ENCODE data around the gene VPS4A. TPM values are rescaled to one million over a fixed set of nuclear protein-coding genes. Genes with fewer than 3 reads are reported as not detected.

VPS4A gene
- total RNA-seq, 1 experiment from 2014 or later, result 42.2 TPM

GRCh38 chr16:69318911-69319289 lies 7.8 kb downstream of the VPS4A start:
- DNase-seq (ENCODE audit: low read depth, low spot score), result no peak
- POLR2A ChIA-PET, result no interaction called here

GRCh38 chr16:69319381-69319780 lies 8.2 kb downstream of the VPS4A start:
- H3K4me2 ChIP-seq (ENCODE audit: low read length), result no peak overlapping the region
- RAD21 ChIA-PET (ENCODE audit: low non-redundant PET in 1 of 2, low total read pairs in 2 of 2, uncharacterized antibody in 2 of 2, unreplicated experiment in 2 of 2), result no interaction called here
- TF ChIP-seq CEBPB (IDR thresholded peaks at IDR 0.05; ENCODE audit: low read depth) (no peak), MAX (IDR thresholded peaks at IDR 0.05) (no peak), SP1 (IDR thresholded peaks at IDR 0.05; ENCODE audit: low read depth) (no peak), ZNF274 (IDR thresholded peaks at IDR 0.05; ENCODE audit: low read depth, low read length) (no peak), EGR1 (IDR thresholded peaks at IDR 0.05; ENCODE audit: low read depth) (no peak), EZH2 (IDR thresholded peaks at IDR 0.05) (no peak), RAD21 (IDR thresholded peaks at IDR 0.05; ENCODE audit: low read depth) (no peak), ZBTB33 (IDR thresholded peaks at IDR 0.05; ENCODE audit: extremely low read depth, insufficient replicate concordance, low read length) (no peak), SRF (IDR thresholded peaks at IDR 0.05; ENCODE audit: low read depth) (no peak), ATF3 (IDR thresholded peaks at IDR 0.05) (no peak), YY1 (IDR thresholded peaks at IDR 0.05; ENCODE audit: extremely low read depth, insufficient replicate concordance, low read depth, low read length) (no peak), CBX3 (IDR thresholded peaks at IDR 0.05; ENCODE audit: low read depth) (no peak), ELF1 (IDR thresholded peaks at IDR 0.05; ENCODE audit: borderline replicate concordance, low read depth) (no peak), FOSL1 (IDR thresholded peaks at IDR 0.05; ENCODE audit: low read depth) (no peak), POLR2AphosphoS5 (IDR thresholded peaks at IDR 0.05; ENCODE audit: low read depth, low read length) (no peak), POLR2A (IDR thresholded peaks at IDR 0.05; ENCODE audit: borderline replicate concordance, extremely low read depth, insufficient read depth, insufficient read length) (no peak)
- ATAC-seq (no peak), DNase-seq (ENCODE audit: low read depth, low spot score) (no peak)
- CTCF ChIA-PET, result no interaction called here
- intact Hi-C loops (cut with micrococcal nuclease), result no loop called here
- H3K9me2 ChIP-seq (ENCODE audit: insufficient read depth), result no peaks in the 10 kb centered on the region
- no peak overlapping the region; the same call in 1 of the 2 replicates for H3K27ac ChIP-seq (ENCODE audit: low read depth, low read length)
- H3K9ac ChIP-seq (ENCODE audit: low read length), result no peak overlapping the region
- H3K36me3 ChIP-seq (ENCODE audit: control insufficient read depth in 1 of 2, insufficient read depth in 2 of 2, low read length in 2 of 2), result peaks cover 44 to 63% of the 10 kb centered on the region in 2 experiments; a peak in 3 of 4 replicates
- H3K79me2 ChIP-seq (ENCODE audit: insufficient read depth, low read length), result peaks cover 71% of the 10 kb centered on the region
- no TSS peak for BruUV-seq (replicated peaks)
- H4K20me1 ChIP-seq (ENCODE audit: insufficient read depth), result no peaks in the 10 kb centered on the region
- H3K27me3 ChIP-seq (ENCODE audit: insufficient read depth, low read length), result no peaks in the 10 kb centered on the region
- H3K4me1 ChIP-seq (ENCODE audit: control insufficient read depth in 1 of 2, insufficient read depth in 2 of 2, low read length in 2 of 2), result no peaks in the 10 kb centered on the region
- POLR2A ChIA-PET, result no interaction called here
- no peak overlapping the region for H3K4me3 ChIP-seq (replicated peaks in 1 of 2; ENCODE audit: low read depth in 1 of 2, low read length in 2 of 2)
- H3K9me3 ChIP-seq (ENCODE audit: control insufficient read depth in 1 of 2, insufficient read depth in 1 of 2, low read depth in 1 of 2, low read length in 2 of 2), result no peaks in the 10 kb centered on the region
- H2AFZ ChIP-seq (ENCODE audit: low read depth, low read length, poor library complexity, severe bottlenecking), result no peak overlapping the region

More at GRCh38 chr16:69318911-69319289, 7.8 kb downstream of the VPS4A start:
- ATAC-seq, result no peak
- ChIA-PET CTCF (no interaction called here), RAD21 (ENCODE audit: low non-redundant PET in 1 of 2, low total read pairs in 2 of 2, uncharacterized antibody in 2 of 2, unreplicated experiment in 2 of 2) (no interaction called here)
- Histone ChIP-seq H2AFZ (ENCODE audit: low read depth, low read length, poor library complexity, severe bottlenecking) (no peak overlapping the region), H3K27ac (ENCODE audit: low read depth, low read length) (no peak overlapping the region; the same call in 1 of the 2 replicates), H3K27me3 (ENCODE audit: insufficient read depth, low read length) (no peaks in the 10 kb centered on the region), H4K20me1 (ENCODE audit: insufficient read depth) (no peaks in the 10 kb centered on the region), H3K4me3 (replicated peaks in 1 of 2; ENCODE audit: low read depth in 1 of 2, low read length in 2 of 2) (no peak overlapping the region), H3K79me2 (ENCODE audit: insufficient read depth, low read length) (peaks cover 71% of the 10 kb centered on the region), H3K9ac (ENCODE audit: low read length) (no peak overlapping the region), H3K9me3 (ENCODE audit: control insufficient read depth in 1 of 2, insufficient read depth in 1 of 2, low read depth in 1 of 2, low read length in 2 of 2) (no peaks in the 10 kb centered on the region), H3K4me2 (ENCODE audit: low read length) (no peak overlapping the region), H3K9me2 (ENCODE audit: insufficient read depth) (no peaks in the 10 kb centered on the region), H3K36me3 (ENCODE audit: control insufficient read depth in 1 of 2, insufficient read depth in 2 of 2, low read length in 2 of 2) (peaks cover 42 to 60% of the 10 kb centered on the region in 2 experiments; a peak in 3 of 4 replicates), H3K4me1 (ENCODE audit: control insufficient read depth in 1 of 2, insufficient read depth in 2 of 2, low read length in 2 of 2) (no peaks in the 10 kb centered on the region)
- TF ChIP-seq POLR2AphosphoS5 (IDR thresholded peaks at IDR 0.05; ENCODE audit: low read depth, low read length) (peak; percentile 31; the same call in 1 of the 2 replicates), ZFX (IDR thresholded peaks at IDR 0.05) (no peak)
- BruUV-seq (replicated peaks), result no TSS peak
- intact Hi-C loops (cut with micrococcal nuclease), result no loop called here

Measured in HCT116 (cell line).